GM12874 (cell line): ENCODE results near the gene TMEM141.

Experiments used
- CTCF ChIP-seq: IDR thresholded peaks from 2 replicates; pipeline ENCODE4 v1.5.1; 2011; ENCODE audit warnings: low read depth, mild to moderate bottlenecking, control low read depth, low read length, moderate library complexity; ENCODE audit not compliant: insufficient read depth

TMEM141 gene

GRCh38 chr9:136746155-136746490 is 45.0 kb upstream of the TMEM141 start:
- no peak for TF ChIP-seq CTCF

- TF ChIP-seq CTCF = no peak
Measured at GRCh38 chr9:136746621-136747020, 44.5 kb upstream of the TMEM141 start.

- no peak for TF ChIP-seq CTCF
Measured at GRCh38 chr9:136747161-136748060, 43.7 kb upstream of the TMEM141 start.

GRCh38 chr9:136748201-136748600 is 42.9 kb upstream of the TMEM141 start, which contains the start of gene LCN6:
Gene LCN6 (minus strand): TSS chr9:136748525. CDS start chr9:136748483, 42 bp downstream.
- no peak for TF ChIP-seq CTCF

- no peak for TF ChIP-seq CTCF
Measured at GRCh38 chr9:136748666-136749611, 42.2 kb upstream of the TMEM141 start.

GRCh38 chr9:136750526-136750925 is 40.6 kb upstream of the TMEM141 start:
- TF ChIP-seq CTCF = no peak

- TF ChIP-seq CTCF = no peak
Measured at GRCh38 chr9:136751244-136751643, 39.9 kb upstream of the TMEM141 start.
